Measurements from ENCODE around the gene ASB1.
A peak's percentile ranks its signal among the peaks of the same experiment; 100 is the strongest.

ASB1 gene

DNA sequence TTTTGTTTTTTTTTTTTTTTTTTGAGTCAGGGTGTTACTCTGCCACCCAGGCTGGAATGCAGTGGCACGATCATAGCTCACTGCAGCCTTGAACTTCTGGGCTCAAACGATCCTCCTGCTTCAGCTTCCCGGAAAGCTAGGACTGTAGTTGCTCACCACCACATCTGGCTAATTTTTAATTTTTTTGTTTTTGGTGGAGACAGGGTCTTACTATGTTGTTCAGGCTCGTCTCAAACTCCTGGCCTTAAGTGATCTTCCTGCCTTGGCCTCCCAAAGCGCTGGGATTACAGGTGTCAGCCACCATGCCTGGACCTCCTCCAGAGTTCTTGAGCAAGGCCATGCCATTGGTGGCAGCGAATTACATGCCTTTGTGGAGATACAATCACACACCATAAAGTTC, 35.2 kb downstream of the ASB1 start:
- no peaks in the 10 kb centered on the region for H3F3A ChIP-seq (ENCODE audit: insufficient read depth)
- H3K27me3 ChIP-seq (ENCODE audit: low read length), result no peaks in the 10 kb centered on the region
- H3K36me3 ChIP-seq (ENCODE audit: low read length), result no peaks in the 10 kb centered on the region
- H2AFZ ChIP-seq (ENCODE audit: low read depth, low read length, severe bottlenecking), result no peak overlapping the region
- H3K4me2 ChIP-seq (ENCODE audit: low read depth, low read length, poor library complexity, severe bottlenecking), result no peak overlapping the region
- H4K20me1 ChIP-seq (ENCODE audit: low read depth, low read length), result no peaks in the 10 kb centered on the region
- H3K9ac ChIP-seq (ENCODE audit: low read length), result no peak overlapping the region
- H3K27ac ChIP-seq (ENCODE audit: low read depth, low read length), result no peak overlapping the region
- H3K9me3 ChIP-seq (ENCODE audit: insufficient read depth, low read length), result no peaks in the 10 kb centered on the region
- H3K4me3 ChIP-seq (ENCODE audit: insufficient read depth, low read length, poor library complexity, severe bottlenecking), result no peak overlapping the region
- H3K9me2 ChIP-seq (replicated peaks; ENCODE audit: insufficient read depth, low read length), result no peaks in the 10 kb centered on the region
- no peak for TF ChIP-seq EZH2phosphoT487 (conservative IDR thresholded peaks at IDR 0.05; ENCODE audit: low read length)
- TF ChIP-seq, protein P1, sequence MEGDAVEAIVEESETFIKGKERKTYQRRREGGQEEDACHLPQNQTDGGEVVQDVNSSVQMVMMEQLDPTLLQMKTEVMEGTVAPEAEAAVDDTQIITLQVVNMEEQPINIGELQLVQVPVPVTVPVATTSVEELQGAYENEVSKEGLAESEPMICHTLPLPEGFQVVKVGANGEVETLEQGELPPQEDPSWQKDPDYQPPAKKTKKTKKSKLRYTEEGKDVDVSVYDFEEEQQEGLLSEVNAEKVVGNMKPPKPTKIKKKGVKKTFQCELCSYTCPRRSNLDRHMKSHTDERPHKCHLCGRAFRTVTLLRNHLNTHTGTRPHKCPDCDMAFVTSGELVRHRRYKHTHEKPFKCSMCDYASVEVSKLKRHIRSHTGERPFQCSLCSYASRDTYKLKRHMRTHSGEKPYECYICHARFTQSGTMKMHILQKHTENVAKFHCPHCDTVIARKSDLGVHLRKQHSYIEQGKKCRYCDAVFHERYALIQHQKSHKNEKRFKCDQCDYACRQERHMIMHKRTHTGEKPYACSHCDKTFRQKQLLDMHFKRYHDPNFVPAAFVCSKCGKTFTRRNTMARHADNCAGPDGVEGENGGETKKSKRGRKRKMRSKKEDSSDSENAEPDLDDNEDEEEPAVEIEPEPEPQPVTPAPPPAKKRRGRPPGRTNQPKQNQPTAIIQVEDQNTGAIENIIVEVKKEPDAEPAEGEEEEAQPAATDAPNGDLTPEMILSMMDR (IDR thresholded peaks at IDR 0.05; ENCODE audit: insufficient read depth, low read length, poor library complexity, severe bottlenecking), result no peak
- no peaks in the 10 kb centered on the region for H3K79me2 ChIP-seq (ENCODE audit: insufficient read depth, low read length)

DNA sequence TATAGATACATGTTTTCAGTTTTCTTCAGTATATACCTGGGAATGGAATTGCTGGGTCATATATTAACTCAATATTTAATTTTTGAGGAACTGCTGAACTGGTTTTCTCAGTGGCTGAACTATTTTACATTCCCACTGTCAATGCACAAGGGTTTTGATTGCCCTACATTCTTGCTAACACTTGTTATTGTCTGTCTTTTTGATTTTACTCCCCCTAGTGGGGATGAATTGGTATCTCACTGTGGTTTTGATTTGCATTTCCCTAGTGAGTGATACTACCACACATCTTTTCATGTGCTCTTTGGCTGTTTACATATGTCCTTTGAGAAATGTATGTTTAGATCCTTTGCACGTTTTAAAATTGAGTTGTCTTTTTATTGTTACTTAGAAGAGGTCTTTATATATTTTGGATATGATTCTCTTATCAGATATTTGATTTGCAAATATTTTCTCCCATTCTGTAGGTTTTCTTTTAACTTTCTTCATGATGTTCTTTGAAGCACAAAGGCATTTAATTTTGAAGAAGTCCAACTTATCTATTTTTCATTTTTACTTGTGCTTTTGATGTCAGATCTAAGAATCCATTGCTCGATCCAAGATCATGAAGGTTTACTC, 36.2 kb downstream of the ASB1 start:
- Histone ChIP-seq H4K20me1 (ENCODE audit: low read depth, low read length) (no peaks in the 10 kb centered on the region), H3K36me3 (ENCODE audit: low read length) (no peaks in the 10 kb centered on the region), H3K4me2 (ENCODE audit: low read depth, low read length, poor library complexity, severe bottlenecking) (no peak overlapping the region), H3K27ac (ENCODE audit: low read depth, low read length) (no peak overlapping the region), H3K9me3 (ENCODE audit: insufficient read depth, low read length) (no peaks in the 10 kb centered on the region), H3K9ac (ENCODE audit: low read length) (no peak overlapping the region), H3K4me3 (ENCODE audit: insufficient read depth, low read length, poor library complexity, severe bottlenecking) (no peak overlapping the region), H3K9me2 (replicated peaks; ENCODE audit: insufficient read depth, low read length) (no peaks in the 10 kb centered on the region), H2AFZ (ENCODE audit: low read depth, low read length, severe bottlenecking) (no peak overlapping the region), H3K79me2 (ENCODE audit: insufficient read depth, low read length) (no peaks in the 10 kb centered on the region), H3F3A (ENCODE audit: insufficient read depth) (no peaks in the 10 kb centered on the region), H3K27me3 (ENCODE audit: low read length) (no peaks in the 10 kb centered on the region)
- TF ChIP-seq, protein P1 (IDR thresholded peaks at IDR 0.05; ENCODE audit: insufficient read depth, low read length, poor library complexity, severe bottlenecking), result peak; percentile 61
- TF ChIP-seq EZH2phosphoT487 (conservative IDR thresholded peaks at IDR 0.05; ENCODE audit: low read length), result no peak

DNA sequence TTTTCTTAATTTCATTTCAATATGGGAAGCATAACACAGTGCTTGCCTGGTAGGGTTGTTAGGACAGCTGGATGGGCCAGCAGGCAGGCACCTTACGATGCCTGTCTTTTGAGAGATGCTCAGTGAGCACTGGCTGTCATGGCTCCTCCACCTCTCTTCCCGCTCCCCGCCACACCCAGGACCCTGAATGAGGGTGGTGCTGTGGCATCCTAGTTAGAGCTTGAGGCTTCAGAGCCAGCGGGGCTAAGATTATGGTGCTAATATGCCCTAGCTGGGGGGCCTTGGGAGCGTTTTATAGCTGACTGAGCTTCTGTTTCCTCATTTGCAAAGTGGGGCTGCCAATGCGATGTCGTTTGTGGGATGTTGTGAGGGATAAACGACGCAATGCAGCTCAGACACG, 37.7 kb downstream of the ASB1 start:
- Histone ChIP-seq H3K9ac (ENCODE audit: low read length) (no peak overlapping the region), H3K27ac (ENCODE audit: low read depth, low read length) (no peak overlapping the region), H3K36me3 (ENCODE audit: low read length) (no peaks in the 10 kb centered on the region), H3K9me3 (ENCODE audit: insufficient read depth, low read length) (no peaks in the 10 kb centered on the region), H3K79me2 (ENCODE audit: insufficient read depth, low read length) (no peaks in the 10 kb centered on the region), H3K27me3 (ENCODE audit: low read length) (no peaks in the 10 kb centered on the region), H2AFZ (ENCODE audit: low read depth, low read length, severe bottlenecking) (no peak overlapping the region), H3K4me2 (ENCODE audit: low read depth, low read length, poor library complexity, severe bottlenecking) (no peak overlapping the region), H3K9me2 (replicated peaks; ENCODE audit: insufficient read depth, low read length) (no peaks in the 10 kb centered on the region), H3K4me3 (ENCODE audit: insufficient read depth, low read length, poor library complexity, severe bottlenecking) (no peak overlapping the region), H4K20me1 (ENCODE audit: low read depth, low read length) (no peaks in the 10 kb centered on the region), H3F3A (ENCODE audit: insufficient read depth) (no peaks in the 10 kb centered on the region)
- TF ChIP-seq, protein P1 (IDR thresholded peaks at IDR 0.05; ENCODE audit: insufficient read depth, low read length, poor library complexity, severe bottlenecking), result no peak
- no peak for TF ChIP-seq EZH2phosphoT487 (conservative IDR thresholded peaks at IDR 0.05; ENCODE audit: low read length)

Measured in SU-DHL-6 (cell line).